ENCODE data around the gene SARS1. TPM values are rescaled to one million over a fixed set of nuclear protein-coding genes. Genes with fewer than 3 reads are reported as not detected.

The SARS1 gene
- total RNA-seq, 1 donor from 2014 or later: 135 TPM

DNA sequence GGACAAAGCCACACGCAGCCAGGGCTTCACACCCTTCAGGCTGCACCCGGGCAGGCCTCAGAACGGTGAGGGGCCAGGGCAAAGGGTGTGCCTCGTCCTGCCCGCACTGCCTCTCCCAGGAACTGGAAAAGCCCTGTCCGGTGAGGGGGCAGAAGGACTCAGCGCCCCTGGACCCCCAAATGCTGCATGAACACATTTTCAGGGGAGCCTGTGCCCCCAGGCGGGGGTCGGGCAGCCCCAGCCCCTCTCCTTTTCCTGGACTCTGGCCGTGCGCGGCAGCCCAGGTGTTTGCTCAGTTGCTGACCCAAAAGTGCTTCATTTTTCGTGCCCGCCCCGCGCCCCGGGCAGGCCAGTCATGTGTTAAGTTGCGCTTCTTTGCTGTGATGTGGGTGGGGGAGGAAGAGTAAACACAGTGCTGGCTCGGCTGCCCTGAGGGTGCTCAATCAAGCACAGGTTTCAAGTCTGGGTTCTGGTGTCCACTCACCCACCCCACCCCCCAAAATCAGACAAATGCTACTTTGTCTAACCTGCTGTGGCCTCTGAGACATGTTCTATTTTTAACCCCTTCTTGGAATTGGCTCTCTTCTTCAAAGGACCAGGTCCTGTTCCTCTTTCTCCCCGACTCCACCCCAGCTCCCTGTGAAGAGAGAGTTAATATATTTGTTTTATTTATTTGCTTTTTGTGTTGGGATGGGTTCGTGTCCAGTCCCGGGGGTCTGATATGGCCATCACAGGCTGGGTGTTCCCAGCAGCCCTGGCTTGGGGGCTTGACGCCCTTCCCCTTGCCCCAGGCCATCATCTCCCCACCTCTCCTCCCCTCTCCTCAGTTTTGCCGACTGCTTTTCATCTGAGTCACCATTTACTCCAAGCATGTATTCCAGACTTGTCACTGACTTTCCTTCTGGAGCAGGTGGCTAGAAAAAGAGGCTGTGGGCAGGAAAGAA, 61.1 kb downstream of the SARS1 start:
- H3K27ac Mint-ChIP-seq: peak overlapping the region; percentile 93
- peaks cover 33% of the 10 kb centered on the region for H3K4me1 Mint-ChIP-seq (ENCODE audit: low read depth)
- peaks cover 11% of the 10 kb centered on the region for H3K36me3 Mint-ChIP-seq (ENCODE audit: insufficient read depth)
- TF ChIP-seq, protein P1, sequence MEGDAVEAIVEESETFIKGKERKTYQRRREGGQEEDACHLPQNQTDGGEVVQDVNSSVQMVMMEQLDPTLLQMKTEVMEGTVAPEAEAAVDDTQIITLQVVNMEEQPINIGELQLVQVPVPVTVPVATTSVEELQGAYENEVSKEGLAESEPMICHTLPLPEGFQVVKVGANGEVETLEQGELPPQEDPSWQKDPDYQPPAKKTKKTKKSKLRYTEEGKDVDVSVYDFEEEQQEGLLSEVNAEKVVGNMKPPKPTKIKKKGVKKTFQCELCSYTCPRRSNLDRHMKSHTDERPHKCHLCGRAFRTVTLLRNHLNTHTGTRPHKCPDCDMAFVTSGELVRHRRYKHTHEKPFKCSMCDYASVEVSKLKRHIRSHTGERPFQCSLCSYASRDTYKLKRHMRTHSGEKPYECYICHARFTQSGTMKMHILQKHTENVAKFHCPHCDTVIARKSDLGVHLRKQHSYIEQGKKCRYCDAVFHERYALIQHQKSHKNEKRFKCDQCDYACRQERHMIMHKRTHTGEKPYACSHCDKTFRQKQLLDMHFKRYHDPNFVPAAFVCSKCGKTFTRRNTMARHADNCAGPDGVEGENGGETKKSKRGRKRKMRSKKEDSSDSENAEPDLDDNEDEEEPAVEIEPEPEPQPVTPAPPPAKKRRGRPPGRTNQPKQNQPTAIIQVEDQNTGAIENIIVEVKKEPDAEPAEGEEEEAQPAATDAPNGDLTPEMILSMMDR (IDR thresholded peaks at IDR 0.05; ENCODE audit: unreplicated experiment): no peak
- peak; percentile 42 for DNase-seq (ENCODE audit: low spot score, unreplicated experiment)
- H3K4me3 Mint-ChIP-seq (ENCODE audit: low read depth): peak overlapping the region; percentile 49
- no peaks in the 10 kb centered on the region for H3K27me3 Mint-ChIP-seq
- H3K9me3 Mint-ChIP-seq (ENCODE audit: low read depth): no peaks in the 10 kb centered on the region

DNA sequence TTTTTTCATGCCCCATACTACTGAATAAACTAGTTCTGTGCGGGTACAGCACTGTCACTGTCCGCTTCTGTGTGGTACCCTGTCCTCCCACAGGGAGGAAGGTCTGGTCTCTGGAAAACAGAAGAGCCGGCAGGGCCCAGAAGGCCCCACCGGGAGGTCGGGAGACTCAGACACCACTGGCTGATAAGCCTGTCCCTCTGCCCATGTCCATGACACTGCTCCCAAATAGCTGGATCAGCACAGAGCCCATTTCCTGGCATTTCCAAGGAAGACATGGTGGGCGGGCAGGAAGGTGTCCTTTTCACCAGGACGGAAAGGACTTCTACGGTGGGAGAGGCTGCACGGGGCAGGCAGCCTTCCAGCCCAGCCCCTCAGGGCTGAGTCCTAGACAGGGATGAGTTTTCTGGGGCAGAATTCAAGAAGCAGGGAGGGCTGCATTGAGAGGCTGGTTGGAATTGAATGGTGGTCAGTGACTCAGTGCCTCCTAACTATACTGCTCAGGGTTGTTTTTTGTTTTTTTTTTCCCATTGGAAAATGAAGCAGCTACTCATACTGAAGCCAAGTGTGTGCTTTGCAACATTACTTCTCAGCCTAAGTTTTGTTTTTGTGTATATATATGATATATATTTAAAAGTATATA, 62.1 kb downstream of the SARS1 start:
- no peaks in the 10 kb centered on the region for H3K27me3 Mint-ChIP-seq
- H3K36me3 Mint-ChIP-seq (ENCODE audit: insufficient read depth): peaks cover 10% of the 10 kb centered on the region
- peak overlapping the region; percentile 49 for H3K4me3 Mint-ChIP-seq (ENCODE audit: low read depth)
- DNase-seq (ENCODE audit: low spot score, unreplicated experiment): no peak
- peak overlapping the region; percentile 93 for H3K27ac Mint-ChIP-seq
- TF ChIP-seq, protein P1 (IDR thresholded peaks at IDR 0.05; ENCODE audit: unreplicated experiment): no peak
- peaks cover 33% of the 10 kb centered on the region for H3K4me1 Mint-ChIP-seq (ENCODE audit: low read depth)
- no peaks in the 10 kb centered on the region for H3K9me3 Mint-ChIP-seq (ENCODE audit: low read depth)

DNA sequence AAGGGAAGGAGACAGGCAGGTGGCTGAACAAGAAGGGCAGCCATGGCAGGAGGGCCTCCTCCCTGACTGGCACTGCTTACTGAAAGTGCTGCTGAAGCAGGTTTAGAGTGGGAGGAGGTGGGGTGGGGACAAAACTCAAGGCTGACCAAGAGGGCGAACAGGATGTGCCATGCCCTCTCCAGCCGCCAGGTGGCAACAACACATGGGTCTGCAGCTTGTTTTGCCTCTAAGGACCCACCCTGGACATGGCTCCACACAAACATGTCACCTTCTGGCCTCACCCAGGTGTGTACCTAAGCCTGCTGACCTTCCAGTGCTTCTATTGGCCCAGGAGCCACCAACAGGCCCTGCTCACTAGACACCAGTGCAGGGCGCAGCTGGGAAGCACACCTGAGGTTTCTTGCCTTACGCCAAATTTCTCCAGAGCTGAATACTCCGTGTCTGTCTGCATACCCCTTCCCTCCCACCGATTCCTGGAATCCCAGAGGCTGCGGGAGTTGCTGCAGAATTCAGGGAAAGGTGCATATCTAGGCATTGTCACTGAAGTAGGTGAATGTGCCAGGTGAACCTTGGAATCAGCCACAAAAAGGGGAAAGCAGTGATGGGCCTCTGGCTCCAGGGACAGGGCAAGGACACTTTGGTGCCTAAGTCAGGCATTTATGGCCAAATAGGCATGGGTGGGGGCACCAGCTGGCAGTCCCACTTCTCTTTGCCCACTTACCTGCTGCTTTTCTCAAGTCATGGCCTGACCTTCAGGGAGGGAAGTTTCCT, 63.9 kb downstream of the SARS1 start:
- Mint-ChIP-seq H3K4me1 (ENCODE audit: low read depth) (peaks cover 43% of the 10 kb centered on the region), H3K4me3 (ENCODE audit: low read depth) (no peak overlapping the region), H3K36me3 (ENCODE audit: insufficient read depth) (peaks cover 8% of the 10 kb centered on the region), H3K9me3 (ENCODE audit: low read depth) (no peaks in the 10 kb centered on the region), H3K27ac (peak overlapping the region; percentile 92), H3K27me3 (no peaks in the 10 kb centered on the region)
- TF ChIP-seq, protein P1 (IDR thresholded peaks at IDR 0.05; ENCODE audit: unreplicated experiment): peak; percentile 95
- DNase-seq (ENCODE audit: low spot score, unreplicated experiment): peak; percentile 77

DNA sequence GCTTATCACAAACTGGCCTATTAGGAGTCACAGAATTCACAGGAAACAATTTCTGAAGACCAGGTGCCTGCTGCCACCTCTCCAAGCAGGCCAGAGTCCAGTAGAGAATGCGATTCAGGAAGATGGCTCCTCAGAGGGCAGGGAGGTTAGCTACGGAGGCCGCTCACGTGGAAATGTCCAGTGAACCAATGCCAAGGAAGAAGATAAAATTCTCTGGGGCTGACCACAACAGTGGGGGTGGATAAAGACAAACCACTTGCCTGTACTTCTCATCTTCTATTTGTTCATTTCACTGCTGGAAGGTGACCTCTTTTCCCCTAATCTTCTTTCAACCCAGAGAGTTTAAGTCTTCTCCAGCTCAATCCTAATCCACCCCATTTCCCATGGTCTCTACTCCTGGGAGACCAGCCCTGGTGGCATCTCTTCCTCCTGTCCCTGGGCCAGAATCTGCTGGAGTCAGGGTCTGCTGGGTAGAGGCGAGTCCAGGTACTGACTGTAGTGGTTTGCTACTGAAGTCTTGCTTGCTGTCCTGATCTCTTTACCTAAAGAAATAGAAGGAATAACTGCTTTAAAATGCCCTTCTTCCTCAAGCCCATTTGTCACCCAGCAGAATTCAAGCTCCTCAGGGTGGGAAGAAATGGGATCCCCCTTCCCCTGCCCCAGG, 66.0 kb downstream of the SARS1 start:
- Mint-ChIP-seq H3K4me1 (ENCODE audit: low read depth) (peaks cover 40% of the 10 kb centered on the region), H3K27me3 (no peaks in the 10 kb centered on the region), H3K9me3 (ENCODE audit: low read depth) (no peaks in the 10 kb centered on the region), H3K36me3 (ENCODE audit: insufficient read depth) (peaks cover 6% of the 10 kb centered on the region), H3K4me3 (ENCODE audit: low read depth) (no peak overlapping the region), H3K27ac (no peak overlapping the region)
- TF ChIP-seq, protein P1 (IDR thresholded peaks at IDR 0.05; ENCODE audit: unreplicated experiment): no peak
- DNase-seq (ENCODE audit: low spot score, unreplicated experiment): no peak
